GM08714 (cell line): Measurements from ENCODE around the gene SLC35B2.
"Not testable (repeated sequence)": the region's sequence is repeated elsewhere in the genome, so short reads cannot be mapped to it uniquely, and the experiment has no call there.

Experiments
- H3K4me3 ChIP-seq: fragments of 200-500 bp; sonication (Bioruptor generic); 2 replicates; pipeline ENCODE4 v1.5.1; 2014; ENCODE audit warnings: mild to moderate bottlenecking, low read length, inconsistent platforms
- ZNF274 ChIP-seq: IDR thresholded peaks from 2 replicates; pipeline ENCODE4 v1.6.1; 2012; ENCODE audit warnings: mild to moderate bottlenecking, low read depth, low read length

Gene SLC35B2

DNA sequence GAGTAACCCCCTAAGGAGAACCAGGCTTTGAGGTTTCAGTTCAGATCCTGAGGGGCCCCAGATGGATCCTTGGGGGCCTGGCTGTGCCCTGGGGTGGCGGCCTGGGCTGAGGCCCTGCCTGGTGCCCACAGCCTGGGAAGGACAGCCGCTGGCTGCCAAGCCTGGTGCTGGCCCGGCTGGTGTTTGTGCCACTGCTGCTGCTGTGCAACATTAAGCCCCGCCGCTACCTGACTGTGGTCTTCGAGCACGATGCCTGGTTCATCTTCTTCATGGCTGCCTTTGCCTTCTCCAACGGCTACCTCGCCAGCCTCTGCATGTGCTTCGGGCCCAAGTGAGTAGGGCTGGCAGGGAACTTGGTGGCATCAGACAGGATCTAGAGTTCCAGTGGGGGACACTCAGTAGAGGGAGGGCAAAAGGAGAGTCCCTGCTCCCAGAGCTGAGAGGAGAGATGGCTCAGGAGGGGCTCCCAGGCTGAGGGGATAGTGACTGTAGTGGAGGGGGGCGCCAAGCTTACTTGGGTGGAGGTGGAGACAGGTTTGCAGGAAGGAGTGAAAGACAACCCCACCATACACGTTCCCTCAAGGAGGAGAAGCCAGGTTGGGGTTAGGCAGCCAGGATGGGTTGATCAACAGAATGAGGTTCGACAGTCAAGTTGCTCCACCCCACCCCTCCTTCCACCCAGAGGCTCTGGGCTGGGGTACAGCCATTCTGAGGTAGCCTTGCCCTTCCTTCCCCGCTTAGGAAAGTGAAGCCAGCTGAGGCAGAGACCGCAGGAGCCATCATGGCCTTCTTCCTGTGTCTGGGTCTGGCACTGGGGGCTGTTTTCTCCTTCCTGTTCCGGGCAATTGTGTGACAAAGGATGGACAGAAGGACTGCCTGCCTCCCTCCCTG lies 24.4 kb downstream of the SLC35B2 start:
- TF ChIP-seq ZNF274, result no peak
- H3K4me3 ChIP-seq, result no peak overlapping the region

DNA sequence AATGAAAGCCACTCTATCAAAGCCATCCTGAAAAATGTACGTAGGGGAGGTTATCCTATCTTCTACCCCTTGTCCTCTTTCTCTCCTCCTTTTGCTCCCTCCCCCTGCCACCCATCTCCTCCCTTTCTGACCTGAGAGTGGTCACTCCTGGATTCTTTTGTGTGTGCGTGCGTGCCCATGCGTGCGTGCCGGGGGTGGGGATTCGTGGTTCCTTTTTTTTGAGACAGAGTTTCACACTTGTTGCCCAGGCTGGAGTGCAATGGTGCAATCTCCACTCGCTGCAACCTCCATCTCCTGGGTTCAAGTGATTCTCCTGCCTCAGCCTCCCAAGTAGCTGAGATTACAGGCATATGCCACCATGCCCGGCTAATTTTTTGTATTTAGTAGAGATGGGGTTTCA lies 25.9 kb downstream of the SLC35B2 start:
- H3K4me3 ChIP-seq, result not testable (repeated sequence)

DNA sequence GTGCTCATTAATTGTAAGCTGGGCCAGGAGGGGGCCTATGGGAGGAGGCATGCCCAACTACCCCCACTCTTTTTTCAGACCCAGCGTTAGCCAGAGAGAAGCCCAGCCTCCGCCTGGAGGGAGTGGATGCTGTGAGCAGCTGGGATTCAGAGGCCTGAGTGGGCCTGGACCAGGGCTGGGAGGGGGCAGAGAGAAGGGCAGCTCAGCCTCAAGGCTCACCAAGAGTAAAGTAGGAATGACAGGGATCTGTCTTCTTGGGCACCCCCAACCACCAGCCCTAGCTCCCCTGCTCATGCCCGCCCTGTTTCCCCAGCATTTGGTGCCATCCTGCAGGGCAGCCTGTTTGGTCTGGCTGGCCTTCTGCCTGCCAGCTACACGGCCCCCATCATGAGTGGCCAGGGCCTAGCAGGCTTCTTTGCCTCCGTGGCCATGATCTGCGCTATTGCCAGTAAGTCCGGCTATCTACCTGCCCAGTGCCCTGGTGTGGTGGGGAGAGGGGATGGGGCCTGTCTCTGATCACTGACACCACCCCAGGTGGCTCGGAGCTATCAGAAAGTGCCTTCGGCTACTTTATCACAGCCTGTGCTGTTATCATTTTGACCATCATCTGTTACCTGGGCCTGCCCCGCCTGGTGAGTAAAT lies 27.2 kb downstream of the SLC35B2 start:
- TF ChIP-seq ZNF274, result no peak
- no peak overlapping the region for H3K4me3 ChIP-seq

DNA sequence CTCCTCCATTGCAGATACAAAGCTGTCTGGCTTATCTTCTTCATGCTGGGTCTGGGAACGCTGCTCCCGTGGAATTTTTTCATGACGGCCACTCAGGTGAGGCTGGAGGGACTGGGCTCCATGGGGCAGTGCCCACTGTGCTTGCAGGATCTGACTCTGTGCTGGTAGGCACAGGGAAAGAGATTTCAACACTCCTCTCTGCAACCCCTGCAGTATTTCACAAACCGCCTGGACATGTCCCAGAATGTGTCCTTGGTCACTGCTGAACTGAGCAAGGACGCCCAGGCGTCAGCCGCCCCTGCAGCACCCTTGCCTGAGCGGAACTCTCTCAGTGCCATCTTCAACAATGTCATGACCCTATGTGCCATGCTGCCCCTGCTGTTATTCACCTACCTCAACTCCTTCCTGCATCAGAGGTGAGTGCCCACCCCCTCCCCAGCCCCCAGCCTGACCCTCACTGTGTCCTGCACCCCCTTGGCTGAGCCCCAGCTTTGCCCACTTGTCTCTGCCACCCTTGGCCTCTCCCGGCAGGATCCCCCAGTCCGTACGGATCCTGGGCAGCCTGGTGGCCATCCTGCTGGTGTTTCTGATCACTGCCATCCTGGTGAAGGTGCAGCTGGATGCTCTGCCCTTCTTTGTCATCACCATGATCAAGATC lies 27.8 kb downstream of the SLC35B2 start:
- no peak for TF ChIP-seq ZNF274
- H3K4me3 ChIP-seq, result no peak overlapping the region

DNA sequence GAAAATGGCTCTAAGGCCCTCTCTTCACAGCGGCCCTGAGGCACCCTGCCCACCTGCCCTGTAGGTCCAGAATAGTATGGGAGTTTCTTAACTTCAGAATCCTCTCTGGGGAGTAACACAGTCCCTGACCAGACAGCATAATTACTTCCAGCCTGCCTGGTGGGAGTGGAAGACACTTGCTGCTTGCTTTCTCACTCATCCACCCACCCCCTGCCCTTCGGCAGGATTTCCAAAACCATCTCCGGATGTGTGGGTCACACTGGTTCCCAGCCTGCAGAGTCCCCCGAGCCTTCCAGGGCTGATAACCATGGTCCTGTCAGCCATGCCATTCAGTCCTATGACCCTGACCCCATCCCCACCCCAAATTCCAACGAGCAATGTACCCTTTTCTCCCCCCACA lies 28.5 kb downstream of the SLC35B2 start:
- TF ChIP-seq ZNF274, result no peak
- no peak overlapping the region for H3K4me3 ChIP-seq

DNA sequence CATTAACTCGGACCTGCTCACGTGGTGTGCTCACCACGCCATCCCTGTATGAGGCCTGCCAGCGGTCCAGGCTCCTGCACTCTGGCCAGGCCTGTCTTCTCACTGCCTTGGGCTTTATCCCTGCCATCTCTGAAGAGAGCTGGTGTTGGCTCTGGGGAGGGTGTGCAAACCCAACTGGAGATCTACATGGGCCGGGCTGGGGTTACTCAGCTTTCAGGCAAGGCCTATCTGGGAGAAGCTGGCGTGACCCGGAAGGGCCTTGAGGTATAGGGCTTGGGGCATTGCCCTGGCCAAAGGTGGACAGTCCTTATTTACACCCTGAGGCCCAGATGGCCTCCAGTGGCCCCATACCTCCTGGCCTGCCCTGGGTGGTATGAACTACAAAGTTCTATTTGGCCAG lies 28.9 kb downstream of the SLC35B2 start:
- no peak for TF ChIP-seq ZNF274
- H3K4me3 ChIP-seq, result no peak overlapping the region

DNA sequence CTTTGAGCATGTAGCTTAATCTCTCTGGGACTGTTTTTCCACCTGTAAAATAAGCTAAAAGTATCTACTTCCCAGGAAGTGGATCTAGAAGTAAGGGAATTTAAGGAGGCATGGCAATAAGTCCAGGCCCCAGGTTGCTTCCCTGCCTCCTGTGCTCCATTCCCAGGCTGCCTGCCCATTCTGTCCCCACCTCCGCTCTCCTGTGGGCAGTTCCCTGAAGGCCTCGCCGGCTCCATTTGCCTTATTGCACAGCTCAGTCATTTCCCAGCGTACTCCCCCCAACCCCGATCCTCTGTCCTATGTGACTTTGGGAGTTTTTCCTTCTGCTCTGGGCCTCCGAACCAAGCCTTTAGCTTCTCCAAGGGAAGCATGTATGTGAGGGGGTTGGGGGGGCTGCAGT lies 29.3 kb downstream of the SLC35B2 start:
- no peak overlapping the region for H3K4me3 ChIP-seq
- no peak for TF ChIP-seq ZNF274

DNA sequence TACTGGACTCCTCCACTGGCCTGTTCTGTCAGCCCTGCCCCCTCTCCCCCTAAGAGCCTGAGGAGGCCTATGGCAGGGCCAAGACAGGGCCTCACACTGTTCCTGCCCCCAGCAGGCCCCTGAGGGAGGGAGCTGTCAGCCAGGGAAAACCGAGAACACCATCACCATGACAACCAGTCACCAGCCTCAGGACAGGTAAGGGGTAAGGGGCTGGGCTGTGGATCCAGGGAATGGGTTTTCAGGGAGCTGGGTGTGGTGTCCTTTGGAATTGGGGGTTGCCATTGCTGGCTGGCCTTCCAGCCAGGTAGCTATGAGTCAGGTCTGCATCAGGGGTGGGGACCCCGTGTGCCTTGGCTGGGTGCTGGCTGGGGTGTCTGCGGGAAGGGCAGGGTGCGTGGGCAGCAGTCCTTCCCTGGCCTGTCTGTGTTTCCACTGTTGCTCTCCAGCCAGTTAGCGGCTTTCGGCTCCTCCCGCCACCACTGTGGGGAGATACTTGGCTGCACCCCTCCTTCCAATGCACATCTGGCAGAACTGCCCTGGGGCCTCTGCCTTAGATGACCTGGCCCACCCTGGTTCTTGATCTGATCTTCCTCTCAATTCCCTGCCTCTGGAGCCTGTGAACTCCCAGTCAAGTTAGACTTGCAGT lies 30.1 kb downstream of the SLC35B2 start:
- no peak for TF ChIP-seq ZNF274
- H3K4me3 ChIP-seq, result no peak overlapping the region

DNA sequence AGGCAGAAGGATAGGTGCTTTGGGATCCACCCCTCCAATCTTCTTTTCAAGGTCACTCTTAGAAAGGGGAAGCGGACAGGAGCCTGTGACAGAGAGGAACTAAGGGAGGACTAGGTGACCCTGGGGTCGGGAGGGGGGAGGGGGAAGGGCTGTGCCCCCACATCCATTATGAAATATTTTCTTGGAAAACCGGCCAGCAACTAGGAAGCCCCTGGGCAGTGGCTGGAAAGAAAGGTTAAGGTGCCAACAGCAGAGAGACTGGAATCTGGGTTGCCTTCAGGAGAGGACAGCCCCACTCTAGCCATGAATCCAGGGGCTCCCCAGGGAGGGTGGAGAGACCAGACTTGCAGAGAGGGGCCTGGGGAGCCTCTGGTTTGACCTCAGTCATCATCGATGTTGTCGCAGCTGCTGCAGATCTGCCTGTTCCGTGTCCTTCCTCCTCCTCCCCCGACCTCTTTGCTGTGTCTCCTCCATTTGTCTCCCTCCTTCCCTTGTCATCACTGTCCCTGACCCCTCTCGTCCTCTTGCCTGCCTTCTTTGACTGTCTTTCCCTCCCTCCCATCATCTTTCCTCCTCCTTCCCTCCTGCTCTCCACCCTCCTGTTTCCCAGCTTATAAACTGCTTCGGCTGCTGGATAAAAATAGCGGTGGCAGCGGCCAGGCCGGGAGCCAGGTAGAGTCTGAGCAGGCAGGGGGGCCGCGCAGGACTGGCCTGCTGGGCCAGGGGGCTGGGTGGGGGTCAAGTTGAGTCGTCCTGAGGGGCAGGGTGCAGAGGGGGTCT lies 30.8 kb downstream of the SLC35B2 start:
- no peak for TF ChIP-seq ZNF274
- no peak overlapping the region for H3K4me3 ChIP-seq

DNA sequence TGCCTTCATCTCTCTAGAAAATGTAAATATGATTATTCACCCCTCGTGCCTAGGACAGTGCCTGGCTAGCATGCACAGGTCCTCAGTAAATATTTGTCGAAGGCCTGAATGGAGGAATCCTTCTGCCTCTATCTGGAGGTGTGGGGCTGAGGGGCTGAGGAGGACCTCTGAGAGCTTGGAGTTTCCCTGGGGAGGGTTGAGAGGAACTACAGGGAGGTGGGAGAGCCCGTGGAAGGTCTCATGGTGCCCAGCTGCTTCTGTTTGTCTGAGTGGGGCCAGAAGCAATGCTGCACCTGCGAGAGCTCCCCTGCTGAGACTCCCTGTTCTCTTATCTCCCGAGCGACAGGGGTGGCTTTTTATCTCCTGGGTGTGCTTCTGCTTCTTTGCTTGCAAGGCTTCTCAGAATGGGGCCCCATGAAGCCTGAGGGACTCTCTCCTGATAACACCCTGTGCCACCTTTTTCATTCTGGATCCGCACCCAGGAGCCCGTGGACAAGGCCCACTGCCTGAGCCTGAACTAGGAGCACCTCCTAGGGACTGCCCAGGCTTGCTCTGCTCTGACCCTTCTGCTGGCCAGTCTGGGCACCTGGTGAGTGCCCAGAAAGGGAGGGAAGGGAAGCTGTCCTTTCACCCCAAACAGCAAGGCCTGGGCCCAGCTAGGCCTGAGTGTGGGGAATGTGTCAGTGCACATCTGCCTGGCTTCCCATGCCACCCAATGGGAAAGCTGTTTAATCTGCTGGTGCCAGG lies 31.6 kb downstream of the SLC35B2 start:
- no peak overlapping the region for H3K4me3 ChIP-seq
- TF ChIP-seq ZNF274, result no peak

DNA sequence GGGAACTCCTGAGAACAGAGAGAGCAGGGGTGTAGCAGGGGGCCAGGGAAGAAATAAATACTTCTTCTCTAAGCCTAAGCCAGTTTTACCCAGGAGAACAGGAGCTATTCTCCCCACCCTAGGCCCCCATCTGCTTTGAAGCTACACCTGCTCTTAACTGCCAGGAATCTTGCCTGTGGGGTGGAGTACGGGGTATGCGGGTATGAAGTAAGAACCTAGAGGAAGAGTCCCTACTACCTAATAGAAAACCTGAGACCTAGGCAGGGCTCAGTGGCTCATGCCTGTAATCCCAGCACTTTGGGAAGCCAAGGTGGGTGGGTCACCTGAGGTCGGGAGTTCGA lies 32.4 kb downstream of the SLC35B2 start:
- H3K4me3 ChIP-seq, result no peak overlapping the region; the same call in 1 of the 2 replicates
- TF ChIP-seq ZNF274, result no peak

DNA sequence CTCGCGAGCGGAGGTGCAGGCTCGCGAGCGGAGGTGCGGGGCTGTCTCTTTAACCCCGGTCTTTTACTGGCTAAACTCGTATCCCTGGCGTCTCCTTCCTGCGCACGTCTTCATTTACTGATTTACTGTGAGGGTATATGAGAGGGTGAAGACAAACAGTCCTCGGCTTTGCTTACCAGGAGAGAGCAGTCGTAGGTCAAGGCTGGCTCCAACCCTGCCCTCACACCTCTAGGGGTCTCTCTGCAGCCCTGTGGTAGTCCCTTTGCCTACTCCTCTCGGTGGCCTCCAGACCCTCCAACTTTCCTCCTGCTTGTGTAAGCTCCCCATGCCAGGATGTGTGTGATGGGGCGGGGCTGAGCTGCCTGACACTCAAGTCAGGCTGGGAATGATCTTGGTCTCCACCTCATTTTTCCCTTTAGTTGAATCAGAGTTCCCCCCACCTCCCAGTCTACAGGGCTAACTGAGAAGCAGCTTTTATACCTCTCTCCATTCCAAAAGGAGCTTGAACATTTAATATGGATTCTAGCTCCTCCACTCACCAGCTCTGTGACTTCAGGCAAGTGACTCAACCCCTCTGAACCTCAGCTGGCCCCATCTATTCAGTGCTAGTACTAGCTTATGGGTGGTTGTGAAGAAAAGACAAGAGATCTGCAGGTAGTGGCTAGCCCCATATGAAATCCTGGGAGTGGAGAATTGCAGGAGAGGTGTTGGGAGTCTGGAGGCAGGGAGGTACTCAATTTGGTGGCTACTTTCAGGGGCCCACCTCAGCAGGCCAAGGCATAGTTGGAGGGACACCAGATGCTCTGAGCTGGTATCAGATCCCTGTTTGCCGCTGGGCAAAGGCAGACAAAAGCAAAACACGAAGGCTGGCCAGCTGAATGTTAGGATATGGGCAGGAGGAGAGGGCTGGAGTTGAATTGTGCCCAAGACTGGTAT lies 33.0 kb downstream of the SLC35B2 start:
- peak overlapping the region; percentile 66 for H3K4me3 ChIP-seq
- no peak for TF ChIP-seq ZNF274
